A673 (cell line): Measurements from ENCODE around the gene ICAM3.

ENCODE experiments used
- EZH2 ChIP-seq: fragments of 200-600 bp; sonication (generic); IDR thresholded peaks from 2 replicates; pipeline ENCODE4 v1.6.1; 2017; ENCODE audit warnings: borderline replicate concordance, low read depth, mild to moderate bottlenecking, mixed read lengths, antibody characterized with exemption, low read length; ENCODE audit not compliant: poor library complexity, severe bottlenecking
- TF ChIP-seq, protein P1 (sequence below): fragments of 300-800, 200-600 bp; sonication (generic); conservative IDR thresholded peaks from 2 replicates; pipeline ENCODE4 v1.5.1; 2017; ENCODE audit warnings: low read depth, mild to moderate bottlenecking, antibody characterized with exemption, low read length, moderate library complexity, mixed read lengths

DNA sequence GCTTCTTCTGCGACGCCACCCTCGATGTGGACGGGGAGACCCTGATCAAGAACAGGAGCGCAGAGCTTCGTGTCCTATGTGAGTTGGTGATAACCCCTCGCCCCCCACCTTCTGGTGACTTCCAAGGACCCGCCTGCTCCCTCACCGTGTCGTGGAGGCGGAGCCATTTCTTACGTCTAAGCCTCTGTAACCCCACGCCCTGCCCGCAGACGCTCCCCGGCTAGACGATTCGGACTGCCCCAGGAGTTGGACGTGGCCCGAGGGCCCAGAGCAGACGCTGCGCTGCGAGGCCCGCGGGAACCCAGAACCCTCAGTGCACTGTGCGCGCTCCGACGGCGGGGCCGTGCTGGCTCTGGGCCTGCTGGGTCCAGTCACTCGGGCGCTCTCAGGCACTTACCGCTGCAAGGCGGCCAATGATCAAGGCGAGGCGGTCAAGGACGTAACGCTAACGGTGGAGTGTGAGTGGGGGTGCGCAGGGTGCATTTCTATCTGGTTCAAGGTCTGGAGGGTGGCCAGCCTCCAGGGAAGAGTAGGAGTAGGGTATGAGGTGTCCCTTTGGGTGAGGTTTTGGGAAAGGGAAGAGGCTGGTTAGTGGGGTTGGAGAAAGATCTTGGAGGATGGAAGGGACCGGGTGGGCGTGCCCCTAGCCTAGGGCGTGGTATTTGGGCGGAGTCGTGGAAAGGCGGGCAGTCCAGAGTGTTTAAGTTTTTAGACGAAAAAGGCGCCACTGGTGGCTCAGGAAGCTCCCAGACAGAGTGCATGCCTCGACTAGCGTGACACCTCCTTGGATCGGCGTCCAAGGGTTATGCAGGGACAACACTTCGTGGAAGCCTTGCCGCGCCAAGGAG is 46.4 kb downstream of the ICAM3 start:
- TF ChIP-seq, protein P1, sequence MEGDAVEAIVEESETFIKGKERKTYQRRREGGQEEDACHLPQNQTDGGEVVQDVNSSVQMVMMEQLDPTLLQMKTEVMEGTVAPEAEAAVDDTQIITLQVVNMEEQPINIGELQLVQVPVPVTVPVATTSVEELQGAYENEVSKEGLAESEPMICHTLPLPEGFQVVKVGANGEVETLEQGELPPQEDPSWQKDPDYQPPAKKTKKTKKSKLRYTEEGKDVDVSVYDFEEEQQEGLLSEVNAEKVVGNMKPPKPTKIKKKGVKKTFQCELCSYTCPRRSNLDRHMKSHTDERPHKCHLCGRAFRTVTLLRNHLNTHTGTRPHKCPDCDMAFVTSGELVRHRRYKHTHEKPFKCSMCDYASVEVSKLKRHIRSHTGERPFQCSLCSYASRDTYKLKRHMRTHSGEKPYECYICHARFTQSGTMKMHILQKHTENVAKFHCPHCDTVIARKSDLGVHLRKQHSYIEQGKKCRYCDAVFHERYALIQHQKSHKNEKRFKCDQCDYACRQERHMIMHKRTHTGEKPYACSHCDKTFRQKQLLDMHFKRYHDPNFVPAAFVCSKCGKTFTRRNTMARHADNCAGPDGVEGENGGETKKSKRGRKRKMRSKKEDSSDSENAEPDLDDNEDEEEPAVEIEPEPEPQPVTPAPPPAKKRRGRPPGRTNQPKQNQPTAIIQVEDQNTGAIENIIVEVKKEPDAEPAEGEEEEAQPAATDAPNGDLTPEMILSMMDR: no peak
- no peak for TF ChIP-seq EZH2
